ENCODE results near the gene APOA1. TPM values are rescaled to one million over a fixed set of nuclear protein-coding genes. Genes with fewer than 3 reads are reported as not detected.
A peak's percentile ranks its signal among the peaks of the same experiment; 100 is the strongest.

APOA1 gene
- total and polyA plus RNA-seq, 2 of the 4 experiments (the other 2 are of a cell fraction) = 0.18 to 0.89 TPM

GRCh38 chr11:116874251-116874650 lies 36.8 kb upstream of the APOA1 start:
- H3K36me3 ChIP-seq (ENCODE audit: control insufficient read depth, insufficient read depth, low read length) = peaks cover 30% of the 10 kb centered on the region
- no peak overlapping the region for H2AK5ac ChIP-seq (ENCODE audit: low read depth, low read length)
- H3K9ac ChIP-seq (ENCODE audit: low read depth, low read length) = no peak overlapping the region
- BruUV-seq (replicated peaks) = no TSS peak
- no peak overlapping the region for H3K56ac ChIP-seq (ENCODE audit: extremely low read depth, insufficient read depth, low read length)
- H3K27ac ChIP-seq (ENCODE audit: insufficient read depth, low read length) = no peak overlapping the region
- H3K18ac ChIP-seq (ENCODE audit: low read depth, low read length) = no peak overlapping the region
- no peak overlapping the region for H3K4me3 ChIP-seq (ENCODE audit: insufficient read depth, low read depth, low read length)
- H3K27me3 ChIP-seq (ENCODE audit: control insufficient read depth, insufficient read depth, low read length) = no peaks in the 10 kb centered on the region
- no peak overlapping the region for H2BK5ac ChIP-seq (ENCODE audit: low read depth, low read length, poor library complexity, severe bottlenecking)
- WGBS, 2 experiments (ENCODE audit: extremely low coverage in 2 of 2, insufficient read length in 1 of 2) = 100% methylated on average over 1 of the region's 2 CpGs; no CpG with 5 or more reads in 1 of the 2 experiments
- no peak overlapping the region for H2BK15ac ChIP-seq (ENCODE audit: low read depth, low read length)
- H2AK9ac ChIP-seq (replicated peaks; ENCODE audit: low read depth, low read length, poor library complexity) = no peak overlapping the region
- H2AFZ ChIP-seq (replicated peaks; ENCODE audit: low read length, poor library complexity) = no peak overlapping the region
- peaks cover 3 to 13% of the 10 kb centered on the region in 2 experiments; a peak in 3 of 4 replicates for H3K79me1 ChIP-seq (ENCODE audit: low read depth in 1 of 2, low read length in 2 of 2)
- ChIA-PET POLR2A (ENCODE audit: unreplicated experiment) (no interaction called here), CTCF (interaction anchor here (2.3 kb wide), 1 partner anchor 232 kb away, joined by 7 read pairs; no protein-coding TSS in a partner anchor)
- H3K4ac ChIP-seq (ENCODE audit: low read depth, low read length) = peak overlapping the region; percentile 12; the same call in 1 of the 2 replicates
- H2BK120ac ChIP-seq (ENCODE audit: low read depth, low read length) = no peak overlapping the region
- ATAC-seq (ENCODE audit: low read depth) (peak; percentile 66), DNase-seq (peak; percentile 43)
- intact Hi-C loops (cut with micrococcal nuclease) = loop anchor here (5.0 kb wide), 1 partner anchor 82 kb away; the partner anchor contains the start of gene APOA5
- H3K9me1 ChIP-seq (ENCODE audit: insufficient read depth, low read length) = peaks cover 19% of the 10 kb centered on the region
- H3K9me3 ChIP-seq (ENCODE audit: control insufficient read depth, insufficient read depth, low read length) = no peaks in the 10 kb centered on the region
- no peak overlapping the region for H2BK20ac ChIP-seq (ENCODE audit: low read depth, low read length)
- no peak overlapping the region for H3K14ac ChIP-seq (replicated peaks; ENCODE audit: low read depth, low read length)
- no peak overlapping the region for H4K5ac ChIP-seq (ENCODE audit: low read depth, low read length)
- H4K91ac ChIP-seq (ENCODE audit: insufficient read depth, low read depth, low read length) = no peak overlapping the region
- no peak overlapping the region for H3K23ac ChIP-seq (ENCODE audit: low read depth, low read length)
- dilution Hi-C loops (cut with HindIII; ENCODE audit: low sequenced_read_pairs, unreplicated experiment) = no loop called here
- H4K8ac ChIP-seq (ENCODE audit: low read depth in 2 of 2, low read length in 2 of 2) = no peak overlapping the region
- H3K4me2 ChIP-seq (ENCODE audit: low read depth, low read length) = no peak overlapping the region
- in situ Hi-C loops (cut with MboI; ENCODE audit: low sequenced_read_pairs) = loop anchor here (10.0 kb wide), 1 partner anchor 351 kb away; no protein-coding TSS in a partner anchor
- H3K4me1 ChIP-seq (ENCODE audit: control insufficient read depth, insufficient read depth, low read length) = peaks cover 2% of the 10 kb centered on the region; the same call in 1 of the 2 replicates
- H4K20me1 ChIP-seq (ENCODE audit: insufficient read depth, low read length) = no peaks in the 10 kb centered on the region
- TF ChIP-seq RFX5 (IDR thresholded peaks at IDR 0.05; ENCODE audit: low read depth, low read length) = no peak
- TF ChIP-seq POLR2A (IDR thresholded peaks at IDR 0.05; ENCODE audit: low read depth, low read length) = no peak
- no peak for TF ChIP-seq MXI1 (IDR thresholded peaks at IDR 0.05; ENCODE audit: borderline replicate concordance, low read depth, low read length)
- no peak for TF ChIP-seq SMC3 (IDR thresholded peaks at IDR 0.05; ENCODE audit: low read depth, low read length)
- no peak for TF ChIP-seq USF2 (IDR thresholded peaks at IDR 0.05; ENCODE audit: low read depth, low read length)
- no peak for TF ChIP-seq BHLHE40 (IDR thresholded peaks at IDR 0.05; ENCODE audit: low read depth, low read length)
- TF ChIP-seq CTCF (conservative IDR thresholded peaks at IDR 0.05; ENCODE audit: low read depth, low read length) = no peak
- TF ChIP-seq MAFK (IDR thresholded peaks at IDR 0.05; ENCODE audit: low read depth, low read length) = no peak
- no peak for TF ChIP-seq MAZ (IDR thresholded peaks at IDR 0.05; ENCODE audit: borderline replicate concordance, low read depth, low read length)
- no peak for TF ChIP-seq RAD21 (IDR thresholded peaks at IDR 0.05; ENCODE audit: low read length)
- TF ChIP-seq RCOR1 (IDR thresholded peaks at IDR 0.05; ENCODE audit: insufficient replicate concordance, low read length) = no peak

Data from IMR-90 (cell line).